Measurements from ENCODE around the gene KYNU.
"Not testable (repeated sequence)": the region's sequence is repeated elsewhere in the genome, so short reads cannot be mapped to it uniquely, and the experiment has no call there.

- not testable (repeated sequence) for TF ChIP-seq POLR2A, CTCF (IDR thresholded peaks at IDR 0.05)
Measured at GRCh38 chr2:142869065-142869460, 8.4 kb upstream of the KYNU start.
